Endodermal cell (in vitro differentiated cells): ENCODE data around the gene ZNF281. TPM values are rescaled to one million over a fixed set of nuclear protein-coding genes. Genes with fewer than 3 reads are reported as not detected.

Experiments
- DNase-seq: peaks from one replicate; pipeline ENCODE4 v3.0.0-alpha.2; 2017
- H3K27ac ChIP-seq: 2 replicates; pipeline ENCODE4 v1.5.1; 2013; ENCODE audit warnings: mild to moderate bottlenecking, low read depth, low read length, moderate library complexity
- H3K27me3 ChIP-seq: 2 replicates; pipeline ENCODE4 v1.6.1; 2013; ENCODE audit warnings: mild to moderate bottlenecking, low read length, moderate library complexity; ENCODE audit not compliant: insufficient read depth, control insufficient read depth, poor library complexity, severe bottlenecking
- H3K36me3 ChIP-seq: 2 replicates; pipeline ENCODE4 v1.7.0; 2013; ENCODE audit warnings: mild to moderate bottlenecking, low read length, moderate library complexity; ENCODE audit not compliant: control insufficient read depth, insufficient read depth
- H3K4me1 ChIP-seq: one replicate; pipeline ENCODE4 v1.7.0; 2013; ENCODE audit warnings: low read length; ENCODE audit not compliant: control insufficient read depth, insufficient read depth
- H3K4me3 ChIP-seq: 2 replicates; pipeline ENCODE4 v1.5.1; 2013; ENCODE audit warnings: mild to moderate bottlenecking, low read length, moderate library complexity
- H3K9ac ChIP-seq: 2 replicates; pipeline ENCODE4 v1.6.1; 2013; ENCODE audit warnings: mild to moderate bottlenecking, low read length, moderate library complexity; ENCODE audit not compliant: poor library complexity, severe bottlenecking; ENCODE audit errors: extremely low read depth
- H3K9me3 ChIP-seq: 2 replicates; pipeline ENCODE4 v1.6.1; 2013; ENCODE audit warnings: mild to moderate bottlenecking, low read length, moderate library complexity; ENCODE audit not compliant: control insufficient read depth
- H3K27ac Mint-ChIP-seq: 2 replicates; pipeline ENCODE4 v1.8.0; 2020; ENCODE audit warnings: mixed read lengths
- H3K27me3 Mint-ChIP-seq: 2 replicates; pipeline ENCODE4 v1.8.0; 2021; ENCODE audit warnings: mild to moderate bottlenecking, mixed read lengths; ENCODE audit not compliant: insufficient read depth
- H3K36me3 Mint-ChIP-seq: 2 replicates; pipeline ENCODE4 v1.8.0; 2020; ENCODE audit warnings: low read depth, mixed read lengths
- H3K4me1 Mint-ChIP-seq: 2 replicates; pipeline ENCODE4 v1.8.0; 2020; ENCODE audit warnings: mixed read lengths
- H3K4me3 Mint-ChIP-seq: 2 replicates; pipeline ENCODE4 v1.8.0; 2020; ENCODE audit warnings: mild to moderate bottlenecking, moderate library complexity, mixed read lengths
- H3K9me3 Mint-ChIP-seq: 2 replicates; pipeline ENCODE4 v1.8.0; 2020; ENCODE audit warnings: mild to moderate bottlenecking, mixed read lengths
- WGBS, 2 experiments: methylation state at CpG; one replicate each; pipeline versions ENCODE4 v1.1.5 to v1.1.7; 2013; ENCODE audit warnings: missing lambda C conversion rate in 2 of 2, mixed read lengths in 1 of 2; ENCODE audit not compliant: insufficient coverage in 1 of 2, insufficient read length in 1 of 2; 5-methylcytosine and 5-hydroxymethylcytosine counted together
- total RNA-seq, 2 donors: library from RNA; stranded (reverse); fragmentation: NEBNext Ultra II Directional in 1 of 2; extraction: Animal tissue kit (Norgen Biotek cat#: 25700) in 1 of 2; gene quantifications; 2 replicates in 1 of 2; 3 replicates in 1 of 2; pipeline ENCODE4 v1.2.1, GENCODE V29; 2021
- TF ChIP-seq, protein P1 (sequence below): fragments of 200-600 bp; sonication (generic); conservative IDR thresholded peaks from 2 replicates; pipeline ENCODE4 v1.5.0; 2021; ENCODE audit warnings: antibody characterized with exemption, mild to moderate bottlenecking

Gene ZNF281
- total RNA-seq, 2 donors from 2014 or later = 51.7 to 61.1 TPM

DNA sequence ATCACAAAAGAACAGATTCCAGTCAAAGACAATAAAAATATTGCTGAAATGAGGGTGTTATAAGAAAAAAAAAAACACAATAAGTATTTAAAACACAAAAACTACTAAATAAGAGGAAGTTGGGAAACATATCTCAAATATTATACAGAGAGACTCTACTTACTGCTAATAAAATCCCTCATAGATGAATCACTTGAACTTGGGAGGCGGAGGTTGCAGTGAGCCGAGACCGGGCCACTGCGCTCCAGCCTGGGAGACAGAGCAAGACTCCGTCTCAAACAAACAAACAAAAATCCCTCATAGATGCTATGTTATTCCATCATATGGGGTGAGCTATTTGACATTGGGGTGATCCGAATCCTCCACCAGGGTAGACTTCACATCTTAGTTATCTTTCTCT lies 48.0 kb upstream of the ZNF281 start:
- Mint-ChIP-seq H3K4me3 (no peak overlapping the region), H3K27ac (no peak overlapping the region), H3K27me3 (no peaks in the 10 kb centered on the region), H3K9me3 (no peaks in the 10 kb centered on the region), H3K4me1 (peaks cover 11% of the 10 kb centered on the region), H3K36me3 (peaks cover 35% of the 10 kb centered on the region)
- 67 to 97% methylated on average over 1 to 6 of the region's 6 CpGs for WGBS, 2 experiments
- H3K9ac ChIP-seq = no peak overlapping the region
- TF ChIP-seq, protein P1, sequence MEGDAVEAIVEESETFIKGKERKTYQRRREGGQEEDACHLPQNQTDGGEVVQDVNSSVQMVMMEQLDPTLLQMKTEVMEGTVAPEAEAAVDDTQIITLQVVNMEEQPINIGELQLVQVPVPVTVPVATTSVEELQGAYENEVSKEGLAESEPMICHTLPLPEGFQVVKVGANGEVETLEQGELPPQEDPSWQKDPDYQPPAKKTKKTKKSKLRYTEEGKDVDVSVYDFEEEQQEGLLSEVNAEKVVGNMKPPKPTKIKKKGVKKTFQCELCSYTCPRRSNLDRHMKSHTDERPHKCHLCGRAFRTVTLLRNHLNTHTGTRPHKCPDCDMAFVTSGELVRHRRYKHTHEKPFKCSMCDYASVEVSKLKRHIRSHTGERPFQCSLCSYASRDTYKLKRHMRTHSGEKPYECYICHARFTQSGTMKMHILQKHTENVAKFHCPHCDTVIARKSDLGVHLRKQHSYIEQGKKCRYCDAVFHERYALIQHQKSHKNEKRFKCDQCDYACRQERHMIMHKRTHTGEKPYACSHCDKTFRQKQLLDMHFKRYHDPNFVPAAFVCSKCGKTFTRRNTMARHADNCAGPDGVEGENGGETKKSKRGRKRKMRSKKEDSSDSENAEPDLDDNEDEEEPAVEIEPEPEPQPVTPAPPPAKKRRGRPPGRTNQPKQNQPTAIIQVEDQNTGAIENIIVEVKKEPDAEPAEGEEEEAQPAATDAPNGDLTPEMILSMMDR = no peak
- H3K4me1 ChIP-seq = peaks cover 2% of the 10 kb centered on the region
- no peaks in the 10 kb centered on the region for H3K36me3 ChIP-seq
- no peak overlapping the region for H3K4me3 ChIP-seq
- no peak for DNase-seq
- no peaks in the 10 kb centered on the region for H3K27me3 ChIP-seq
- H3K9me3 ChIP-seq = no peaks in the 10 kb centered on the region
- no peak overlapping the region for H3K27ac ChIP-seq

DNA sequence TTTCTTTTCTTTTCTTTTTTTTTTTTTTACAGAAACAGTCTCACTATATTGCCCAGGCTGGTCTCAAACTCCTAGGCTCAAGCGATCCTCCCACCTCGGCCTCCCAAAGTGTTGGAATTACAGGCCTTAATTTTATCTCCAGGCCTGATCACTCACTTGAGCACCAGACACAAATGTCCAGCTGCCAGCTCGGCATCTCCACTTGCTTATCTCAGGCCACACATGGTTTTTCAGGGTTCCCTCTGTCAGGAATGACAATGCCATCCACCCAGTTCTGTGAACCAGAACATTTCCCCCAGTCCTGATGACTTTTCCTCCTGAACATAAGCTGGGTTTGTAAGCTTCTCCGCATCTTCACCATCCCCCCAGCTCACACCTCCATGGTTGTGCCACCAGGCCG lies 44.6 kb upstream of the ZNF281 start:
- Mint-ChIP-seq H3K9me3 (no peaks in the 10 kb centered on the region), H3K27ac (no peak overlapping the region), H3K4me1 (peaks cover 20% of the 10 kb centered on the region), H3K27me3 (no peaks in the 10 kb centered on the region), H3K4me3 (no peak overlapping the region), H3K36me3 (peaks cover 32% of the 10 kb centered on the region)
- TF ChIP-seq, protein P1 = no peak
- H3K27me3 ChIP-seq = no peaks in the 10 kb centered on the region
- no peak for DNase-seq
- H3K9me3 ChIP-seq = no peaks in the 10 kb centered on the region
- 93 to 97% methylated on average over 5 of the region's 5 CpGs for whole genome bisulfite sequencing, 2 experiments
- peaks cover 3% of the 10 kb centered on the region for H3K4me1 ChIP-seq
- peaks cover 12% of the 10 kb centered on the region for H3K36me3 ChIP-seq
- no peak overlapping the region for H3K4me3 ChIP-seq
- H3K27ac ChIP-seq = no peak overlapping the region
- no peak overlapping the region for H3K9ac ChIP-seq

DNA sequence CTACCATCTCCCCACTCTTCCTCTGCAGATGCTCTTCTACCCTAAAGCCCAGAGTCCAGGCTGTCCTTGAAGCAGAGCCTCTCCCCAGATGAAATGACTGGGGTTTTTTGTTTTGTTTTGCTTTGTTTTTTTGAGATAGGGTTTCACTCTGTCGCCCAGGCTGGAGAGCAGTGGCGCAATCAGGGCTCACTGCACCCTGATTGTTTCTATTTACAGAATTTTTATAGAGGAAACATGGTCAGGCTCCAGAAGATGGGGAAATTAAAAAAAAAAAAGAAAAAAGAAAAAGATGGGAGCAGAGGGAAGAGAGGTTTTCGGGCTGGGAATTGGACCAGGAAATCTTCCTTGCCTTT lies 43.7 kb upstream of the ZNF281 start:
- Mint-ChIP-seq H3K27ac (no peak overlapping the region), H3K4me3 (no peak overlapping the region), H3K4me1 (peaks cover 20% of the 10 kb centered on the region), H3K36me3 (peaks cover 29% of the 10 kb centered on the region), H3K27me3 (no peaks in the 10 kb centered on the region), H3K9me3 (no peaks in the 10 kb centered on the region)
- TF ChIP-seq, protein P1 = no peak
- H3K27ac ChIP-seq = no peak overlapping the region
- 92 to 93% methylated on average over 2 of the region's 3 CpGs for WGBS, 2 experiments
- peaks cover 3% of the 10 kb centered on the region for H3K4me1 ChIP-seq
- peaks cover 12% of the 10 kb centered on the region for H3K36me3 ChIP-seq
- H3K9me3 ChIP-seq = no peaks in the 10 kb centered on the region
- no peaks in the 10 kb centered on the region for H3K27me3 ChIP-seq
- H3K4me3 ChIP-seq = no peak overlapping the region
- no peak overlapping the region for H3K9ac ChIP-seq
- DNase-seq = no peak
